IPS DF 19.7 (cell line): Measurements from ENCODE around the gene COMP.

Experiments used
- DNase-seq: peaks from one replicate; pipeline ENCODE4 v3.0.0-alpha.2; 2013; ENCODE audit warnings: low read depth, low spot score

Gene COMP

GRCh38 chr19:18783958-18784785, 6.9 kb downstream of the COMP start:
- DNase-seq = no peak

- DNase-seq = no peak
These were observed 8.4 kb downstream of the COMP start for GRCh38 chr19:18782559-18783225.

- DNase-seq = no peak
These were observed 9.1 kb downstream of the COMP start for GRCh38 chr19:18781885-18782527.

GRCh38 chr19:18781047-18781600, 10.0 kb downstream of the COMP start:
- no peak for DNase-seq

GRCh38 chr19:18780631-18781030, 10.5 kb downstream of the COMP start:
- no peak for DNase-seq

- no peak for DNase-seq
These were observed 11.0 kb downstream of the COMP start for GRCh38 chr19:18780081-18780480.

GRCh38 chr19:18778826-18779495, 12.1 kb downstream of the COMP start:
- no peak for DNase-seq

- DNase-seq = no peak
These were observed 13.1 kb downstream of the COMP start for GRCh38 chr19:18778076-18778389.

GRCh38 chr19:18777301-18778075, 13.6 kb downstream of the COMP start:
- no peak for DNase-seq

- no peak for DNase-seq
These were observed 14.4 kb downstream of the COMP start for GRCh38 chr19:18776736-18777135.

- no peak for DNase-seq
These were observed 14.9 kb downstream of the COMP start for GRCh38 chr19:18776288-18776594.

GRCh38 chr19:18775586-18776287, 15.4 kb downstream of the COMP start:
- DNase-seq = no peak

- no peak for DNase-seq
These were observed 16.2 kb downstream of the COMP start for GRCh38 chr19:18774782-18775444.

GRCh38 chr19:18774107-18774506, 17.0 kb downstream of the COMP start:
- no peak for DNase-seq

- no peak for DNase-seq
These were observed 17.4 kb downstream of the COMP start for GRCh38 chr19:18773682-18774081.

- no peak for DNase-seq
These were observed 18.2 kb downstream of the COMP start for GRCh38 chr19:18772620-18773587.

GRCh38 chr19:18771328-18772242, 19.5 kb downstream of the COMP start:
- DNase-seq = no peak
